ENCODE results near the gene DNAH6.

Gene DNAH6

DNA sequence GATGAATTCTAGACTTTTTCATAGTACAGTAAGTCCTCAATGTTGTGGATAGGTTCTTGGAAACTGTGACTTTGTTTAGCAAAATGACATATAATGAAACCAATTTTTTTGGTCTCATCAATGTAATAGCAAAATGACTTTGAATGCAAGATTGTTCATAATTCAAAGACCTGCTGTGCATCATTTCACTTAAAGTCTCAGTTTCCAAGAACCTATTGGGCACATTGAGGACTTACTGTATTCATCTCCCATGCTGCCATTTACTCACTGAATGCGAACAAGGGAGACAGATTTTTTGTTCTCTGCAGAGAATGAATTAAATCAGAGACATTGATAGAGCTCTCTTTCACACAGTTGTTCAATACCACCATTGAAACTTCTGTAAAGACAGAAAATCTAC lies 211.0 kb downstream of the DNAH6 start:
- TF ChIP-seq, protein P1, sequence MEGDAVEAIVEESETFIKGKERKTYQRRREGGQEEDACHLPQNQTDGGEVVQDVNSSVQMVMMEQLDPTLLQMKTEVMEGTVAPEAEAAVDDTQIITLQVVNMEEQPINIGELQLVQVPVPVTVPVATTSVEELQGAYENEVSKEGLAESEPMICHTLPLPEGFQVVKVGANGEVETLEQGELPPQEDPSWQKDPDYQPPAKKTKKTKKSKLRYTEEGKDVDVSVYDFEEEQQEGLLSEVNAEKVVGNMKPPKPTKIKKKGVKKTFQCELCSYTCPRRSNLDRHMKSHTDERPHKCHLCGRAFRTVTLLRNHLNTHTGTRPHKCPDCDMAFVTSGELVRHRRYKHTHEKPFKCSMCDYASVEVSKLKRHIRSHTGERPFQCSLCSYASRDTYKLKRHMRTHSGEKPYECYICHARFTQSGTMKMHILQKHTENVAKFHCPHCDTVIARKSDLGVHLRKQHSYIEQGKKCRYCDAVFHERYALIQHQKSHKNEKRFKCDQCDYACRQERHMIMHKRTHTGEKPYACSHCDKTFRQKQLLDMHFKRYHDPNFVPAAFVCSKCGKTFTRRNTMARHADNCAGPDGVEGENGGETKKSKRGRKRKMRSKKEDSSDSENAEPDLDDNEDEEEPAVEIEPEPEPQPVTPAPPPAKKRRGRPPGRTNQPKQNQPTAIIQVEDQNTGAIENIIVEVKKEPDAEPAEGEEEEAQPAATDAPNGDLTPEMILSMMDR (conservative IDR thresholded peaks at IDR 0.05; ENCODE audit: low read depth), result no peak
- H3K27ac ChIP-seq, result no peak overlapping the region
- no peak for DNase-seq (ENCODE audit: low spot score)
- POLR2A ChIA-PET (ENCODE audit: low non-redundant PET), result no interaction called here
- CTCF ChIA-PET, result no interaction called here

DNA sequence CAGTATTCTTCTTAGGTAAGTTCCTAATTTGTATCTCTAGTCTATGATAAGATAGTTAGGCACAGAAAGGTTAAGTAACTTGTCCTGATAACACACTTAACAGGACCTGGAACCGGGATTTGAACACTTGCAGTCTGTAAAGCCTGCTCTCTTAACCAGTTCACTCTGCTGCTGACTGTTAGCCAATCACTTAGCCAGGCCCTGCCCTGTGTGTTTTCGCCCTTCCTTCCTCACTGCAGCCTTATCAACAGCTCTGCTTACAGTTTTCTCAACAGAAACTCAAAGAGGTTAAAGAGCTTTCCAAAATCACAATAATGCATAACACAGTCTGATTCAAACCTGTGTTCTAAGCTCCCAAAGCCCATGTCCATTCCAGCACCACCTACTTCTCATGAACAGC lies 212.9 kb downstream of the DNAH6 start:
- TF ChIP-seq, protein P1 (conservative IDR thresholded peaks at IDR 0.05; ENCODE audit: low read depth), result no peak

DNA sequence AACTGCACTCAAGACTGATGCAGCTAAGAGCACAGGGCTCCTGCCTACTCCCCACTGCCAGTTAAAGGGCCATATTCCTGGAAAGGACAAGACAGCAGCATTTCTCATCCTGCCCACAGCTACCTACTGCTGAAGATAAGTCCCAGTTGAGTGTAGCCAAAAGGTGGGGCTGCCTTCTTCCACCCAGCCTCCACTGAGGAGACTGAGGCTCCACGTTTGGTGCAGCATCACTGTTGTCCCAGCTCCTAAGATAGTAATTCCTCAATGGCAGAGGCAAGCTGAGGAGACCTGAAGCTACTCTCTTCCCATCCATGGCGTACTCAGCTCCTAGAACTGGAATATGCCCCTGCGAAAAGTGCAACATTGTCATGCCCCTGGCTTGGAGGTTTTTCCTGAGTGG lies 214.9 kb downstream of the DNAH6 start:
- no peak for DNase-seq (ENCODE audit: low spot score)
- POLR2A ChIA-PET (ENCODE audit: low non-redundant PET), result no interaction called here
- TF ChIP-seq, protein P1 (conservative IDR thresholded peaks at IDR 0.05; ENCODE audit: low read depth), result no peak
- H3K27ac ChIP-seq, result no peak overlapping the region
- CTCF ChIA-PET, result interaction anchor here (0.6 kb wide), 1 partner anchor 135 kb away, joined by 3 read pairs; no protein-coding TSS in a partner anchor

More for the DNA sequence above, 212.9 kb downstream of the DNAH6 start:
- ChIA-PET POLR2A (ENCODE audit: low non-redundant PET) (no interaction called here), CTCF (no interaction called here)
- no peak overlapping the region for H3K27ac ChIP-seq
- DNase-seq (ENCODE audit: low spot score), result no peak

DNA sequence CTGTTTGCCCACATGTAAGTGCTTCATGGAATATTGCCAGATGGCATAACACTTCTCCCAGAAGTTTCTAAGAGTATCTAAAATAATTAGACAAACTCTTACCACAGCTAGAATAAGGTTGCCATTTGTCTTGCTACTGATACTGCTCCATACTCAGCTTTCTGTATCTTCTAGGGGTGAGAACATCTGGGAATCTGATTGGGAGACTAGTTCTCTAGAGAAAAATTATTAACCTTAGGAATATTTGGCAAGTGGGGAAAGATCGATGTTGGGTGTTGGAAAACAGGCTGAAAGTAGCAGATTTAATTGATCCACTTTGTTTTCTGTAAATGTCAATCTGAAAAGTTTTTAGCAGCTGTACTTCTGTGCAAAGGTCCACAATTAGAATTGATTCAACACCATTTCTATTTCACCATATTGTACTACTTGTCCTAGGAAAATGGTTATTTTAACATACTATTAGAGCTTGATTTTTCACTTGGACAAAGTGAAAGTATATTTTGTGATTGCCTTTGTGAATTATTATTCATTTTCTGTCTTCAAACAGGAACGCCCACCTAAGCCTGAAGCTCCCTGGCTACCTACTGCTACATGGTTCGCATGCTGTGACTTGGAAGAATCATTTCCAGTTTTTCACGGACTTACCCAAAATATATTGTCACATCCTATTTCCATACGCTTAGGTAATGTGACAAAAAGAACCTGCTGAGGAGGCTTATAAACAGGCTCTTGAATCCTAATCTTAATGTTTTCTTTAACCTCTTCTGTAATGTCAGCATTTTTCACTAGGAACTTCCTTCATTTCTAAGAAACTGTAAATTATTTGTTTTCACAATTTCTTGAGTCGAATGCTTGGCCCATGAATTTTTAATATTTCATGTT lies 216.8 kb downstream of the DNAH6 start:
- DNase-seq (ENCODE audit: low spot score), result no peak
- POLR2A ChIA-PET (ENCODE audit: low non-redundant PET), result no interaction called here
- CTCF ChIA-PET, result interaction anchor here (0.5 to 0.8 kb wide), 3 partner anchors 8 to 1605 kb away, joined by 3 to 5 read pairs (median 3); no protein-coding TSS in a partner anchor
- no peak overlapping the region for H3K27ac ChIP-seq
- TF ChIP-seq, protein P1 (conservative IDR thresholded peaks at IDR 0.05; ENCODE audit: low read depth), result no peak

DNA sequence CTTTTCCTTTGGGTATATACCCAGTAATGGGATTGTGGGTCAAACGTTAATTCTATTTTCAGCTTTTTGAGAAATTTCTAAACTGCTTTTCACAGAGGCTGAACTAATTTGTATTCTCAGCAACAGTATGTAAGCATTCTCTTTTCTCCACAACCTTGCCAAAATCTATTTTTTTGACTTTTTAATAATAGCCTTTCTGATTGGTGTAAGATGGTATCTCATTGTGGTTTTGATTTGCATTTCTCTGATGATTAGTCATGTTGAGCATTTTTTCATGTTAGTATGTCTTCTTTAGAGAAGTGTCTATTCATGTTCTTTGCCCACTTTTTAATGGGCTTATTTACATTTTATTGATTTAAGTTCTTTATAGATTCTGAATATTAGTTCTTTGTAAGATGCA lies 219.1 kb downstream of the DNAH6 start:
- TF ChIP-seq, protein P1 (conservative IDR thresholded peaks at IDR 0.05; ENCODE audit: low read depth), result no peak
- H3K27ac ChIP-seq, result no peak overlapping the region
- no peak for DNase-seq (ENCODE audit: low spot score)
- ChIA-PET POLR2A (ENCODE audit: low non-redundant PET) (no interaction called here), CTCF (no interaction called here)

DNA sequence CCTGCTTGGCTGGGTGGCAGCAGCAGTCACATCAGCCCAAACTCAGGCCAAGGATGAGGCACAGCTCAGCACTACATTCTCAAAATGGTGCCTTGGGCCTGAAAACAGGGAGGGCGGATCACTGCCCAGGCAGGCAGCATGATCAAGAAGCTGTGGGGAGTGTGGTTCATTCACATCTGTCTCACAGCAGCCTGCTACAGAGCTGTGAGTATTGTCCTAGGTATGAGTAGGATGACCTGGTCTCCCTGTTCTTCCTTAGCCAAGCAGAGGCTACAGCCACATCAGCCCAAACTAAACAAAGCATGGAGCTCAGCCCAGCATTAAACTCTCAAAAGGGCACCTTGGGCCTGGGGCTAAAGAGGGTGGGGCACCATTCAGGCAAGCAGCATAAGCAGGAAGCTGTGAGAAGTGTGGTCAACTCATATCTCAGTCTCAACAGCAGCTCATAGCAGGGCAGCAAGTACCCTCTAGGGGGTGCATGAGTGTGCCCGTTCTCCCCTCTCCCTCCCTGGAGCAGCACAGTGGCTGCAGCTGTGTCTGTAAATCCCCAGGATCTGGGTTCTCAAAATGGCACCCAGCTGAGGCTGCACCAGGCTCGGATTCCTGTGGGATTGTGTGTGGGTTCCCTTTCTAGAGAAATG lies 225.0 kb downstream of the DNAH6 start:
- DNase-seq (ENCODE audit: low spot score), result no peak
- no peak overlapping the region for H3K27ac ChIP-seq
- ChIA-PET CTCF (interaction anchor here (0.6 to 0.7 kb wide), 2 partner anchors 9 to 92 kb away, joined by 3 to 6 read pairs; no protein-coding TSS in a partner anchor), POLR2A (ENCODE audit: low non-redundant PET) (no interaction called here)
- TF ChIP-seq, protein P1 (conservative IDR thresholded peaks at IDR 0.05; ENCODE audit: low read depth), result no peak

Measured in RWPE1 (cell line).